OCI-LY7 (cell line): Measurements from ENCODE around the gene ARHGAP24. TPM values are rescaled to one million over a fixed set of nuclear protein-coding genes. Genes with fewer than 3 reads are reported as not detected.

ENCODE experiments used
- BruUV-seq: library from RNA; stranded (reverse); fragments of 400-500 nt; replicated peaks from 2 replicates; lab custom pipeline; 2021; lab: Mats Ljungman, UMichigan
- CTCF ChIA-PET: fragments of 300-600 bp; sonication (Branson Sonifier 250); formaldehyde crosslinking; loops from one replicate; lab custom pipeline; 2022; ENCODE audit warnings: antibody characterized with exemption; ENCODE audit not compliant: unreplicated experiment; lab: Charles Lee
- POLR2A ChIA-PET: fragments of 300-600 bp; sonication (Branson Sonifier 250); formaldehyde crosslinking; loops from one replicate; lab custom pipeline; 2022; ENCODE audit warnings: antibody characterized with exemption; lab: Charles Lee
- DNase-seq: peaks from one replicate; pipeline ENCODE4 v3.0.0-alpha.2; 2015; ENCODE audit warnings: low spot score
- H2AFZ ChIP-seq: fragments of 200-600 bp; sonication (generic), shearing (Covaris generic); 2 replicates; pipeline ENCODE4 v1.6.1; 2014; ENCODE audit warnings: mild to moderate bottlenecking, antibody characterized with exemption, low read length, moderate library complexity
- H3K27ac ChIP-seq: fragments of 200-600 bp; sonication (generic); 2 replicates; pipeline ENCODE4 v1.5.1; 2014; ENCODE audit warnings: mixed run types, low read depth, mild to moderate bottlenecking, moderate library complexity, low read length, inconsistent platforms; ENCODE audit not compliant: poor library complexity, severe bottlenecking
- H3K36me3 ChIP-seq: fragments of 200-600 bp; sonication (generic); 2 replicates; pipeline ENCODE4 v1.6.1; 2014; ENCODE audit warnings: mild to moderate bottlenecking, antibody characterized with exemption, low read length, moderate library complexity, mixed read lengths; ENCODE audit not compliant: insufficient read depth
- H3K4me1 ChIP-seq: fragments of 200-600 bp; sonication (generic); 2 replicates; pipeline ENCODE4 v1.5.1; 2014; ENCODE audit warnings: mild to moderate bottlenecking, low read length; ENCODE audit not compliant: insufficient read depth, poor library complexity, severe bottlenecking
- H3K4me2 ChIP-seq: fragments of 200-600 bp; sonication (generic); 2 replicates; pipeline ENCODE4 v1.6.1; 2014; ENCODE audit warnings: mild to moderate bottlenecking, low read length
- H3K4me3 ChIP-seq: fragments of 200-600 bp; sonication (generic); 2 replicates; pipeline ENCODE4 v1.5.1; 2014; ENCODE audit warnings: mild to moderate bottlenecking, low read depth, low read length; ENCODE audit not compliant: poor library complexity, severe bottlenecking
- H3K79me2 ChIP-seq: fragments of 200-600 bp; sonication (generic); 2 replicates; pipeline ENCODE4 v1.6.1; 2016; ENCODE audit warnings: low read depth, mild to moderate bottlenecking, low read length, moderate library complexity, mixed read lengths; ENCODE audit not compliant: insufficient read depth
- H3K9me2 ChIP-seq: fragments of 200-600 bp; sonication (generic); 2 replicates; pipeline ENCODE4 v1.6.1; 2016; ENCODE audit warnings: mild to moderate bottlenecking, low read length, mixed read lengths; ENCODE audit not compliant: insufficient read depth
- H3K9me3 ChIP-seq: fragments of 200-600 bp; sonication (generic); 2 replicates; pipeline ENCODE4 v1.6.1; 2014; ENCODE audit warnings: mild to moderate bottlenecking, mixed run types, low read length, mixed read lengths
- H4K20me1 ChIP-seq: fragments of 200-600 bp; sonication (generic); 2 replicates; pipeline ENCODE4 v1.6.1; 2014; ENCODE audit warnings: mild to moderate bottlenecking, antibody characterized with exemption, low read length, moderate library complexity, mixed read lengths; ENCODE audit not compliant: insufficient read depth
- EZH2phosphoT487 ChIP-seq: fragments of 200-600 bp; sonication (generic); IDR thresholded peaks from 2 replicates; pipeline ENCODE4 v1.6.1; 2018; ENCODE audit warnings: low read depth, borderline replicate concordance, mild to moderate bottlenecking, mixed run types, antibody characterized with exemption, low read length, moderate library complexity, mixed read lengths
- intact Hi-C: fragments of 100-400 bp; cut with micrococcal nuclease; formaldehyde crosslinking; loops from one replicate; pipeline ENCODE4 v1.10.0; 2022; ENCODE audit not compliant: unreplicated experiment
- total RNA-seq, 2 experiments: library from RNA; depleted of rRNA in 1 of 2; stranded (reverse); fragments of >200 nt in 1 of 2; shearing (Covaris generic) in 1 of 2; gene quantifications; 2 replicates each; pipeline ENCODE4 v1.2.3, GENCODE V29; 2014 to 2022
- TF ChIP-seq, protein P1 (sequence below): fragments of 200-600 bp; sonication (generic); conservative IDR thresholded peaks from 2 replicates; pipeline ENCODE4 v1.5.1; 2014; ENCODE audit warnings: mild to moderate bottlenecking, antibody characterized with exemption, low read length, moderate library complexity, mixed read lengths

ARHGAP24 gene
- total RNA-seq, 2 experiments from 2014 or later, result 0.88 to 4.4 TPM

DNA sequence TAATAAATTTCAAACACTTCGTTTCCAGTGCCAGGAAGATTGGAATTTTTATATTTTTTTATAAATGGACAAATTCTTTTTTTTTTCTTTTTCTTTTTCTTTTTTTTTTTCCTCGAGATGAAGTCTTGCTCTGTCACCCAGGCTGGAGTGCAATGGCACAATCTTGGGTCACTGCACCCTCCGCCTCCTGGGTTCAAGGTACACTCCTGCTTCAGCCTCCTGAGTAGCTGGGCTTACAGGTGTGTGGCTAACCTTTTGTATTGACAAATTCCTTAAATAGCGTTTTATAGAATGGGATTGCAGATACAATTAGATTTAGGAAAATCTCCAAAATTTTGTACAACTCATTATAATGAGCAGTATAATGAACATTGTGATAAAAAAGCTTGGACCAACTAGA is 328.9 kb downstream of the ARHGAP24 start:
- BruUV-seq, result no TSS peak
- ChIA-PET POLR2A (interaction anchor here (1.2 to 2.2 kb wide), 3 partner anchors 9 to 26 kb away, joined by 3 to 7 read pairs (median 4); no protein-coding TSS in a partner anchor), CTCF (no interaction called here)
- intact Hi-C loops, result no loop called here
- no peaks in the 10 kb centered on the region for H3K36me3 ChIP-seq
- no peak overlapping the region for H3K4me3 ChIP-seq
- no peak overlapping the region for H3K4me2 ChIP-seq
- no peaks in the 10 kb centered on the region for H3K9me3 ChIP-seq
- H3K9me2 ChIP-seq, result no peaks in the 10 kb centered on the region
- no peak overlapping the region for H3K27ac ChIP-seq
- H2AFZ ChIP-seq, result no peak overlapping the region
- no peaks in the 10 kb centered on the region for H3K79me2 ChIP-seq
- H4K20me1 ChIP-seq, result no peaks in the 10 kb centered on the region
- TF ChIP-seq EZH2phosphoT487, result no peak
- TF ChIP-seq, protein P1, sequence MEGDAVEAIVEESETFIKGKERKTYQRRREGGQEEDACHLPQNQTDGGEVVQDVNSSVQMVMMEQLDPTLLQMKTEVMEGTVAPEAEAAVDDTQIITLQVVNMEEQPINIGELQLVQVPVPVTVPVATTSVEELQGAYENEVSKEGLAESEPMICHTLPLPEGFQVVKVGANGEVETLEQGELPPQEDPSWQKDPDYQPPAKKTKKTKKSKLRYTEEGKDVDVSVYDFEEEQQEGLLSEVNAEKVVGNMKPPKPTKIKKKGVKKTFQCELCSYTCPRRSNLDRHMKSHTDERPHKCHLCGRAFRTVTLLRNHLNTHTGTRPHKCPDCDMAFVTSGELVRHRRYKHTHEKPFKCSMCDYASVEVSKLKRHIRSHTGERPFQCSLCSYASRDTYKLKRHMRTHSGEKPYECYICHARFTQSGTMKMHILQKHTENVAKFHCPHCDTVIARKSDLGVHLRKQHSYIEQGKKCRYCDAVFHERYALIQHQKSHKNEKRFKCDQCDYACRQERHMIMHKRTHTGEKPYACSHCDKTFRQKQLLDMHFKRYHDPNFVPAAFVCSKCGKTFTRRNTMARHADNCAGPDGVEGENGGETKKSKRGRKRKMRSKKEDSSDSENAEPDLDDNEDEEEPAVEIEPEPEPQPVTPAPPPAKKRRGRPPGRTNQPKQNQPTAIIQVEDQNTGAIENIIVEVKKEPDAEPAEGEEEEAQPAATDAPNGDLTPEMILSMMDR, result no peak
- H3K4me1 ChIP-seq, result no peaks in the 10 kb centered on the region
- DNase-seq, result no peak

DNA sequence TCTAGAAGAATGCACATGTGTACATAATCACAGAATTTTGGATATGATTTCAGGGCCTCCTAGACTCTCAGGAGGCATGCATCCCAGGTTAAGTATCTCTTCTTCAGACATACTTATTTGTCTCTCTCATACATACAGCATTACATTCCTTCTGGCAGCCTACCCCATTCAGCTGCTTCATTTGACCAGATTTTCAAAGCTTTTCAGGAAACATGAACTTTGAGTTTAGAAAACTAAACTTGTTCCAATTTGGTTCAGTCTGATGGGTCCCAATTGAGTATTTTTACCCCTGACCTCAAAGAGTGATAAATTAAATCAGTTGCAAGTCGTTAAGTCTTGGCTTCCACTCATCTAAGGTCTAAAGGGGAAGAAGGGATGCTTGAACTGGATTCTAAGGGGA is 330.9 kb downstream of the ARHGAP24 start:
- H3K36me3 ChIP-seq, result no peaks in the 10 kb centered on the region
- intact Hi-C loops, result no loop called here
- POLR2A ChIA-PET, result no interaction called here
- no peaks in the 10 kb centered on the region for H3K79me2 ChIP-seq
- H3K9me3 ChIP-seq, result no peaks in the 10 kb centered on the region
- CTCF ChIA-PET, result no interaction called here
- no peaks in the 10 kb centered on the region for H4K20me1 ChIP-seq
- TF ChIP-seq, protein P1, result no peak
- no peak for TF ChIP-seq EZH2phosphoT487
- H3K9me2 ChIP-seq, result no peaks in the 10 kb centered on the region
- no peak overlapping the region for H3K27ac ChIP-seq
- no peak overlapping the region for H2AFZ ChIP-seq
- DNase-seq, result no peak
- no peak overlapping the region for H3K4me3 ChIP-seq
- H3K4me1 ChIP-seq, result no peaks in the 10 kb centered on the region
- no peak overlapping the region for H3K4me2 ChIP-seq
- BruUV-seq, result no TSS peak

DNA sequence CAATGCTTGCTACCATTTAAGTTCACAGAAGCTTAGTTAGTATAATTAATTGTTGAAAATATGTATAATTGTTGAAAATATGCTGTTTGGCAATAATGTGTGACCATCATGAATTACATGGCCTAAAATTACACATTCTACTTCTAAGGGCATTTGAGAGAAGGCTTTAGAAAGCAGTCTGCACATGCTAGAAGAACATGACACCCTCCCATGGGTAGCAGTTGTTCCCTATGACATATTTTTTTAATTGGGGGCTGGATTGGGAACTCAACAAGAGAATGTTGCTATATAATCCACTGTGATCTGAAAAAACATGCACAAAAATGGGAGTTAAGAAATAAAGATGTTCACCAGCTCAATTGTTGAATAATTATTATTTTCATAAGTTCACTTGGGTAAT is 331.4 kb downstream of the ARHGAP24 start:
- Histone ChIP-seq H3K79me2 (no peaks in the 10 kb centered on the region), H3K4me3 (no peak overlapping the region), H3K36me3 (no peaks in the 10 kb centered on the region), H3K4me2 (no peak overlapping the region), H3K4me1 (no peaks in the 10 kb centered on the region), H4K20me1 (no peaks in the 10 kb centered on the region), H3K9me3 (no peaks in the 10 kb centered on the region), H3K27ac (no peak overlapping the region), H2AFZ (no peak overlapping the region), H3K9me2 (no peaks in the 10 kb centered on the region)
- intact Hi-C loops, result no loop called here
- no TSS peak for BruUV-seq
- DNase-seq, result no peak
- ChIA-PET POLR2A (interaction anchor here (0.7 kb wide), 1 partner anchor 1966 kb away, joined by 3 read pairs; no protein-coding TSS in a partner anchor), CTCF (no interaction called here)
- TF ChIP-seq EZH2phosphoT487, result no peak
- TF ChIP-seq, protein P1, result no peak
